ENCODE results near the gene POLN.

POLN gene

GRCh38 chr4:2069986-2070385 lies 171.9 kb downstream of the POLN start:
- no peak for DNase-seq (ENCODE audit: low read depth)

DNA sequence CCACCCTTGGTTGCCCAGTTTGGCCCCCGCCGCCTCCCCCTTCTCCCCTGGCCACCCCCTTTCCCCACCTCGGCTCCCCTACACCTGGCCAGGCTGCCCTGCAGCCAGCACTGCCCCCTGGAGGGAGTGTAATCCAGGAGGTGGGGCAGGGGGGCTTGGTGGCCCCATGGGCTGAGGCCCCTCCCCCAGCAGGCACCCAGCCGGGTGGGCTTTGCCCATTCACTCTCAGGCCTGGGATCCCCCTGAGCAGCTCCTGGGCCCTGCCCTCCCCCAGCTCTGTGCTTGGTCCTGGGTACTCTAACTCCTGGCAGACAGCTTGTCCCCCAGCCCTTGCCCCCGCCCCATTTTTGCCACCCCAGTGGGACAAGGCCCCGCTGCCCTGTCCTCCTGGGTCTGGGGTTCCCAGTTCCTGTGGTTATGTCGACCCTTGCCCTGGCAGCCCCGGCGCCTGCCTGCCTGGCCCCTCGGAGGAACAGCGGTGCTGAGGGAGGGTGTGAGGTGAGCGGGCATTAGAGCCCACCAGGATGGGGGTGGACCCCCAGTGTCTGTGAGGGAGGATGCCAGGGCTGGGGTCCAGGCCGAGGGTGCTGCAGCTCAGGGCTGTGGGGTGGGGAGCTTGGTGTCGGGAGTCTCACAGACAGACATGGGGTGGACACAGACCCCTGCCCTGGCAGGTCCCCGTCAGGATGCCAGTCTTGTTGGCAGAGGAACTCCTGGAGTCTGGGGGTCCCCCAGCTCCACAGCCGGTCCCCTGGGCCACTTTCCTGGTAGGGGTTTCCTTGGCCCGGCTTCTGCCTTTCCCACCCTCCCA lies 172.6 kb downstream of the POLN start:
- no peak for DNase-seq (ENCODE audit: low read depth)

GRCh38 chr4:2068566-2068965 lies 173.4 kb downstream of the POLN start:
- DNase-seq (ENCODE audit: low read depth): no peak

DNA sequence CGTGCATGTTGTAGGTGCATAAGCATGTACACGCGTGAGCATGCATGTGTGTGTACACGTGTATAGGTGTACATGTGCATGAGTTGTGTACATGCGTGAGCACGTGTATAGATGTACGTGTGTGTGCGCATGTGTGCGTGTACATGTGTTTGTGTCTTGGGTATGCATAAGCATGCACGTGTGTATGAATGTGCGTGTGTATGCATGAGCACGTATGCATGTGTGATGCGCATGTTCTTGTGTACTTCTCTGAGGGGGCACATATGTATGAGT lies 173.8 kb downstream of the POLN start:
- no peak for DNase-seq (ENCODE audit: low read depth)

GRCh38 chr4:2067446-2068197 lies 174.3 kb downstream of the POLN start:
- no peak for DNase-seq (ENCODE audit: low read depth)

GRCh38 chr4:2066571-2067445 lies 175.1 kb downstream of the POLN start:
- no peak for DNase-seq (ENCODE audit: low read depth)

GRCh38 chr4:2066011-2066551 lies 175.8 kb downstream of the POLN start:
- no peak for DNase-seq (ENCODE audit: low read depth)

DNA sequence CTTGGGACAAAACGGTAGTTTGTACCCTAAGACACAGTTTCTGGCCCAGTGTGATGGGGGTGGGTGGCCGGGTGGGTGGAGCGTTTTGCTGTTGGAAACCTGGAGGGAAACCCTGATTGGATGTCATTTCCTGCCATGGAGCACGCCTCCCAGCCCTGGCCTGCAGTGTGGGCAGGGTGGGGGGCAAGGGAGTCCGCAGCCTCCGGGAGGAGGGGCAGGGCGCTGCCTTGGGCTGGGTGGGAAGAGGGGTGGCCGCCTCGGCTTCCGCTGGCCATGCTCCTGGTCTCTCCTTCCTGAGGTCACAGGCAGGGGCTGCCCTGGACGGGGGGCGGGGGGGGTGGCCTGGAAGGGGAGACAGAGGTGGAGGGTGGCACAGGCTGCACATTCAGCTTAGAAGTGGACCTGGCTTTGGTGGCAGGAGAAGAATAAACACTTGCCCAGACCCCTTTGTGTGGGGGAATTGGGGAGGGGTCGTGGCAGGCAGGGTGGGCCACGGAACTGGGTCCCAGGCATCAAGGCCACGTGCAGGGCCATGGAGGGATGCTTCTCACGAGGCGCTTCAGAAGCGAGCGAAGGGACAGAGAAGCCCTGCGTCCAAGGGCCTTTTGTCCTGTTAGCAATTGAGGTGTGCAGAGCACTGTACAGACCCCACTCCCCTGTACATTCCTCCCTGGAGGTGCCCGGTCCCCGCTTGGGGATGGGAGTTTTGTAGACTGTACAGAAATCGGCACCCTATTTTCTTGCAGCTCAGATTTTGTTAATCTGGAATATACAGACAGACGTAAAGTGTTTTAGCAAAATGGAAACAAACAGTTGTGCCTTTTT lies 176.6 kb downstream of the POLN start:
- no peak for DNase-seq (ENCODE audit: low read depth)

- DNase-seq (ENCODE audit: low read depth): no peak
Observed at GRCh38 chr4:2064276-2064991, 177.5 kb downstream of the POLN start.

- no peak for DNase-seq (ENCODE audit: low read depth)
Observed at GRCh38 chr4:2063557-2064275, 178.2 kb downstream of the POLN start.

DNA sequence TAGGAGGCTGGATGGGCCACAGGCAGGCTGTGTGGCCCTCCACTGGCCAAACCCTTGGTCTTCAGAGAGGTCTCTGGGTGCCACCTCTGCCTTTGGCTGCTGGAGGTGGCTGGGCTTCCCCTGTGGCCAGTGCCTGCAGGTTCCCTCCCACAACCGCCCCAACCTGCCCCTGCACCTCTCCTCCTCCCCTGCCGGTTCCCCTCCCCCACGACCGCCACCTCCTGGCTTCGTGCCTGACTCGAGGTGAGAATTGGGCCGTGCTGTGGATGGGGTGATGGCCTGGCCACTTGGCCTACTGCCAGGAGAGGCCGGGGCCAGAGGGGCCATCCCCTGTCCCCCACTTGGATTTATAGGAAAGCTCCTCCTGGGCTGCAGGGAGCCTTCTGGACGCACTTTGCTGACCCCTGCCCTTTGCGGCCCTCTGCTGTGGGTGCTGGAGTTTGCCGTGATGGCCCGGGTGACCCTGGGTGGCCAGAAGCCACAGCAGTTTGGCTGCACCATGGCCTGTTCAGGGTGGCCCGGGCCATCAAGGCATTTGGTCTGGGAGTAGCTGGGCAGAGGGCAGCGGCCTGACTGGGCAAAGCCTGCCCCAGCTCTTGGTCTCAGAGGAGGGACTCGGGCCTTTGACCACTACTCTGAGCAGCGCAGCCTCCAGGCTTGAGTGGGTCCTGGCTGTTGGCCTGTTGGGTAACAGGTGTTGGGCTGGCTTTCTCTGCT lies 179.0 kb downstream of the POLN start:
- DNase-seq (ENCODE audit: low read depth): no peak

- DNase-seq (ENCODE audit: low read depth): no peak
Observed at GRCh38 chr4:2062168-2062807, 179.6 kb downstream of the POLN start.

- no peak for DNase-seq (ENCODE audit: low read depth)
Observed at GRCh38 chr4:2061186-2062131, 180.5 kb downstream of the POLN start.

- DNase-seq (ENCODE audit: low read depth): no peak
Observed at GRCh38 chr4:2060611-2061185, 181.2 kb downstream of the POLN start.

DNA sequence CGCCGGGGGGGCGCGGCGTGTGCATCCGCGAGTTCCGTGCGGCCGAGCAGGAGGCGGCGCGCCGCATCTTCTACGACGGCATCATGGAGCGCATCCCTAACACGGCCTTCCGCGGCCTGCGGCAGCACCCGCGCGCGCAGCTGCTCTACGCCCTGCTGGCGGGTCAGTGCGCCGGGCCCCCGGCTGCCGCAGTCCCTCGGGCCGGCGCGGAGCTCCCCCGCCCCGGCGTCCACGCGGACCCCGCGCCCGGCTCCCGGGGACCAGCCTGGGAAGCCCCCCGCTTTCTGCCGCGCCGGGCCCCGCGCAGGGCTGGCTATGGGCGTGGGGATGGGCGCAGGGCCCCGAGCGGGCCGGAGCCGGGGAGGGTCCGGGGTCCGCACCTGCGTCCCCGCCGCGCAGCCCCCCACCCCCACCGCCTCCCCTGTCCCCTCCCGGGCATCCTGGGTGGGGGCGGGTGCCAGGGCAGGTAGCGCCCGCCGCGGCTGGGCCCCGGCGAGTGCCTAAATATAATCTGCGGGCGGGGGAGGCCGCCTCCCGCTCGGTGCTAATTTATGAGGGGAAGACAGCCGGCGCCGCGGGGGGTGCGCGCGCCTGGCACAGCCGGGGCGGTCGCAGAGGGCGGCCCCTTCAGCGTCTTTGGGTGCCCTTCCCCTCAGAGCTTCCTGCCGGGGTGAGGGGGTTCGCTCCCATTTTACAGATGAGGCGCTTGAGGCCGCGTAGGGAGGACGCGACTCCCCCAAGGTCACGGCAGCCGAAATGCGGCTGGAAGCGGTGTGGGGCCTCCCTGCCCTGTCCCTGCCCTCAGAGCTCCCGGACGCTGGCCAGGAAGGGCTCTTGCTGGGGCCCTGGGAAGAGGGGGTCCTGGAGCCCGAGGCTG lies 182.0 kb downstream of the POLN start:
- no peak for DNase-seq (ENCODE audit: low read depth)

GRCh38 chr4:2059046-2059725 lies 182.7 kb downstream of the POLN start, which contains the start of gene NAT8L:
Gene NAT8L, plus strand, starts transcription at chr4:2059327. Its CDS starts 185 bp downstream, at chr4:2059512.
- DNase-seq (ENCODE audit: low read depth): no peak

All from stimulated activated CD8-positive, alpha-beta memory T cell treated with anti-CD3 and anti-CD28 coated beads, Interleukin-4, amount 100 ng/mL, for 24 hours (primary cell).